ENCODE measurements around the gene TM4SF1. TPM values are rescaled to one million over a fixed set of nuclear protein-coding genes. Genes with fewer than 3 reads are reported as not detected.

TM4SF1 gene
- total RNA-seq, 1 experiment from 2014 or later = 0.66 TPM

DNA sequence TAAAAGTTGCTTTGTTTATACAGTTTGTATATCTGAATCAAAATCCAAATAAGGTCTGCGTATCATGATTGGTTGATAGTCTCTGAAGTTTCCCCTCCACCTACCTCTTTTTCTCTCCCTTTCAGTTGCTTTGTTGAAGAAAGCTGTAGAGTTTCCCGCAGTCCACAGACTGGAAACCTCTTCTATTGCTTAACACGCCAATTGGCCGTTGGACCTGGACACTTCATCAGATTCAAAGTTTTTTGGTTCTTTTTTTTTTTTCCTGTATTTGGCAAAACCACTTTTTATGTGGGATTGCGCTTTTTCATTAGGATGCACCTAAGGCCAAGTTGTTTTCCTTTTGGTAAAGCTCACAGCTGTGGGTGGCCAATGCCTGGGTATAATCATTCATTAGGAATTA, 14.5 kb upstream of the TM4SF1 start:
- CTCF ChIA-PET = no interaction called here

More for the DNA sequence above, 14.5 kb upstream of the TM4SF1 start:
- Histone ChIP-seq H3K9ac (ENCODE audit: low read length) (no peak overlapping the region), H3K9me2 (ENCODE audit: insufficient read depth) (no peaks in the 10 kb centered on the region), H3K79me2 (ENCODE audit: insufficient read depth, low read length) (no peaks in the 10 kb centered on the region), H3K36me3 (ENCODE audit: control insufficient read depth in 1 of 2, insufficient read depth in 2 of 2, low read length in 2 of 2) (0 out of 4 replicates have a peak, but pooled peaks cover 0 to 5% of the 10 kb centered on the region in 2 experiments), H3K4me2 (ENCODE audit: low read length) (no peak overlapping the region), H3K27ac (ENCODE audit: low read depth, low read length) (no peak overlapping the region), H3K4me1 (ENCODE audit: control insufficient read depth in 1 of 2, insufficient read depth in 2 of 2, low read length in 2 of 2) (peaks cover 5 to 38% of the 10 kb centered on the region in 2 experiments), H3K9me3 (ENCODE audit: control insufficient read depth in 1 of 2, insufficient read depth in 1 of 2, low read depth in 1 of 2, low read length in 2 of 2) (no peaks in the 10 kb centered on the region; a peak in 1 of 4 replicates), H3K4me3 (replicated peaks in 1 of 2; ENCODE audit: low read depth in 1 of 2, low read length in 2 of 2) (no peak overlapping the region), H4K20me1 (ENCODE audit: insufficient read depth) (no peaks in the 10 kb centered on the region), H3K27me3 (ENCODE audit: insufficient read depth, low read length) (no peaks in the 10 kb centered on the region), H2AFZ (ENCODE audit: low read depth, low read length, poor library complexity, severe bottlenecking) (no peak overlapping the region)
- RAD21 ChIA-PET (ENCODE audit: low non-redundant PET in 1 of 2, low total read pairs in 2 of 2, uncharacterized antibody in 2 of 2, unreplicated experiment in 2 of 2) = no interaction called here
- TF ChIP-seq EZH2 (IDR thresholded peaks at IDR 0.05) = no peak
- TF ChIP-seq ZNF274 (IDR thresholded peaks at IDR 0.05; ENCODE audit: low read depth, low read length) = no peak
- no peak for TF ChIP-seq JUND (IDR thresholded peaks at IDR 0.05)
- TF ChIP-seq SRF (IDR thresholded peaks at IDR 0.05; ENCODE audit: low read depth) = no peak
- TF ChIP-seq, protein P1, sequence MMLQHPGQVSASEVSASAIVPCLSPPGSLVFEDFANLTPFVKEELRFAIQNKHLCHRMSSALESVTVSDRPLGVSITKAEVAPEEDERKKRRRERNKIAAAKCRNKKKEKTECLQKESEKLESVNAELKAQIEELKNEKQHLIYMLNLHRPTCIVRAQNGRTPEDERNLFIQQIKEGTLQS (IDR thresholded peaks at IDR 0.05) = no peak
- TF ChIP-seq, protein P2, sequence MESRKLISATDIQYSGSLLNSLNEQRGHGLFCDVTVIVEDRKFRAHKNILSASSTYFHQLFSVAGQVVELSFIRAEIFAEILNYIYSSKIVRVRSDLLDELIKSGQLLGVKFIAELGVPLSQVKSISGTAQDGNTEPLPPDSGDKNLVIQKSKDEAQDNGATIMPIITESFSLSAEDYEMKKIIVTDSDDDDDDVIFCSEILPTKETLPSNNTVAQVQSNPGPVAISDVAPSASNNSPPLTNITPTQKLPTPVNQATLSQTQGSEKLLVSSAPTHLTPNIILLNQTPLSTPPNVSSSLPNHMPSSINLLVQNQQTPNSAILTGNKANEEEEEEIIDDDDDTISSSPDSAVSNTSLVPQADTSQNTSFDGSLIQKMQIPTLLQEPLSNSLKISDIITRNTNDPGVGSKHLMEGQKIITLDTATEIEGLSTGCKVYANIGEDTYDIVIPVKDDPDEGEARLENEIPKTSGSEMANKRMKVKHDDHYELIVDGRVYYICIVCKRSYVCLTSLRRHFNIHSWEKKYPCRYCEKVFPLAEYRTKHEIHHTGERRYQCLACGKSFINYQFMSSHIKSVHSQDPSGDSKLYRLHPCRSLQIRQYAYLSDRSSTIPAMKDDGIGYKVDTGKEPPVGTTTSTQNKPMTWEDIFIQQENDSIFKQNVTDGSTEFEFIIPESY (IDR thresholded peaks at IDR 0.05; ENCODE audit: extremely low read depth, insufficient replicate concordance, low read length) = no peak
- TF ChIP-seq YY1 (IDR thresholded peaks at IDR 0.05; ENCODE audit: extremely low read depth, insufficient replicate concordance, low read depth, low read length) = no peak
- TF ChIP-seq EGR1 (IDR thresholded peaks at IDR 0.05; ENCODE audit: low read depth) = no peak
- no peak for TF ChIP-seq EZH2phosphoT487 (IDR thresholded peaks at IDR 0.05; ENCODE audit: borderline replicate concordance)
- TF ChIP-seq SP1 (IDR thresholded peaks at IDR 0.05; ENCODE audit: low read depth) = no peak
- TF ChIP-seq ELF1 (IDR thresholded peaks at IDR 0.05; ENCODE audit: borderline replicate concordance, low read depth) = no peak
- TF ChIP-seq, protein P3, sequence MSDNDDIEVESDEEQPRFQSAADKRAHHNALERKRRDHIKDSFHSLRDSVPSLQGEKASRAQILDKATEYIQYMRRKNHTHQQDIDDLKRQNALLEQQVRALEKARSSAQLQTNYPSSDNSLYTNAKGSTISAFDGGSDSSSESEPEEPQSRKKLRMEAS (IDR thresholded peaks at IDR 0.05) = no peak
- TF ChIP-seq POLR2AphosphoS5 (IDR thresholded peaks at IDR 0.05; ENCODE audit: low read depth, low read length) = no peak
- TF ChIP-seq, protein P4, sequence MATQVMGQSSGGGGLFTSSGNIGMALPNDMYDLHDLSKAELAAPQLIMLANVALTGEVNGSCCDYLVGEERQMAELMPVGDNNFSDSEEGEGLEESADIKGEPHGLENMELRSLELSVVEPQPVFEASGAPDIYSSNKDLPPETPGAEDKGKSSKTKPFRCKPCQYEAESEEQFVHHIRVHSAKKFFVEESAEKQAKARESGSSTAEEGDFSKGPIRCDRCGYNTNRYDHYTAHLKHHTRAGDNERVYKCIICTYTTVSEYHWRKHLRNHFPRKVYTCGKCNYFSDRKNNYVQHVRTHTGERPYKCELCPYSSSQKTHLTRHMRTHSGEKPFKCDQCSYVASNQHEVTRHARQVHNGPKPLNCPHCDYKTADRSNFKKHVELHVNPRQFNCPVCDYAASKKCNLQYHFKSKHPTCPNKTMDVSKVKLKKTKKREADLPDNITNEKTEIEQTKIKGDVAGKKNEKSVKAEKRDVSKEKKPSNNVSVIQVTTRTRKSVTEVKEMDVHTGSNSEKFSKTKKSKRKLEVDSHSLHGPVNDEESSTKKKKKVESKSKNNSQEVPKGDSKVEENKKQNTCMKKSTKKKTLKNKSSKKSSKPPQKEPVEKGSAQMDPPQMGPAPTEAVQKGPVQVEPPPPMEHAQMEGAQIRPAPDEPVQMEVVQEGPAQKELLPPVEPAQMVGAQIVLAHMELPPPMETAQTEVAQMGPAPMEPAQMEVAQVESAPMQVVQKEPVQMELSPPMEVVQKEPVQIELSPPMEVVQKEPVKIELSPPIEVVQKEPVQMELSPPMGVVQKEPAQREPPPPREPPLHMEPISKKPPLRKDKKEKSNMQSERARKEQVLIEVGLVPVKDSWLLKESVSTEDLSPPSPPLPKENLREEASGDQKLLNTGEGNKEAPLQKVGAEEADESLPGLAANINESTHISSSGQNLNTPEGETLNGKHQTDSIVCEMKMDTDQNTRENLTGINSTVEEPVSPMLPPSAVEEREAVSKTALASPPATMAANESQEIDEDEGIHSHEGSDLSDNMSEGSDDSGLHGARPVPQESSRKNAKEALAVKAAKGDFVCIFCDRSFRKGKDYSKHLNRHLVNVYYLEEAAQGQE (IDR thresholded peaks at IDR 0.05; ENCODE audit: low read depth) = no peak
- no peak for TF ChIP-seq CEBPB (IDR thresholded peaks at IDR 0.05; ENCODE audit: low read depth)
- no peak for TF ChIP-seq SIN3A (IDR thresholded peaks at IDR 0.05; ENCODE audit: low read depth)
- no peak for TF ChIP-seq RAD21 (IDR thresholded peaks at IDR 0.05; ENCODE audit: low read depth)
- TF ChIP-seq POLR2A (IDR thresholded peaks at IDR 0.05; ENCODE audit: borderline replicate concordance, extremely low read depth, insufficient read depth, insufficient read length) = no peak
- no peak for TF ChIP-seq TCF7L2 (IDR thresholded peaks at IDR 0.05; ENCODE audit: borderline replicate concordance, extremely low read depth, insufficient read depth, insufficient read length)
- TF ChIP-seq, protein P5, sequence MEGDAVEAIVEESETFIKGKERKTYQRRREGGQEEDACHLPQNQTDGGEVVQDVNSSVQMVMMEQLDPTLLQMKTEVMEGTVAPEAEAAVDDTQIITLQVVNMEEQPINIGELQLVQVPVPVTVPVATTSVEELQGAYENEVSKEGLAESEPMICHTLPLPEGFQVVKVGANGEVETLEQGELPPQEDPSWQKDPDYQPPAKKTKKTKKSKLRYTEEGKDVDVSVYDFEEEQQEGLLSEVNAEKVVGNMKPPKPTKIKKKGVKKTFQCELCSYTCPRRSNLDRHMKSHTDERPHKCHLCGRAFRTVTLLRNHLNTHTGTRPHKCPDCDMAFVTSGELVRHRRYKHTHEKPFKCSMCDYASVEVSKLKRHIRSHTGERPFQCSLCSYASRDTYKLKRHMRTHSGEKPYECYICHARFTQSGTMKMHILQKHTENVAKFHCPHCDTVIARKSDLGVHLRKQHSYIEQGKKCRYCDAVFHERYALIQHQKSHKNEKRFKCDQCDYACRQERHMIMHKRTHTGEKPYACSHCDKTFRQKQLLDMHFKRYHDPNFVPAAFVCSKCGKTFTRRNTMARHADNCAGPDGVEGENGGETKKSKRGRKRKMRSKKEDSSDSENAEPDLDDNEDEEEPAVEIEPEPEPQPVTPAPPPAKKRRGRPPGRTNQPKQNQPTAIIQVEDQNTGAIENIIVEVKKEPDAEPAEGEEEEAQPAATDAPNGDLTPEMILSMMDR (IDR thresholded peaks at IDR 0.05 in 2 of 3, conservative IDR thresholded peaks at IDR 0.05 in 1 of 3; ENCODE audit: borderline replicate concordance in 1 of 3, insufficient read depth in 1 of 3, low read depth in 2 of 3, low read length in 2 of 3) = no peak
- POLR2A ChIA-PET = no interaction called here
- ATAC-seq (no peak), DNase-seq (ENCODE audit: low read depth, low spot score) (no peak)
- no TSS peak for BruUV-seq (replicated peaks)
- intact Hi-C loops (cut with micrococcal nuclease) = no loop called here
